HepG2 (cell line): ENCODE measurements around the gene NEDD4L. TPM values are rescaled to one million over a fixed set of nuclear protein-coding genes. Genes with fewer than 3 reads are reported as not detected.

Experiments
- ATAC-seq: fragments of 200-7000 bp; cut with Tn5 transposase; 3 replicates; pipeline ENCODE4 v1.9.1; 2020; ENCODE audit warnings: mild to moderate bottlenecking, moderate library complexity
- BruUV-seq: library from RNA; stranded (reverse); fragments of 400-500 nt; replicated peaks from 2 replicates; lab custom pipeline; 2021; lab: Mats Ljungman, UMichigan
- CTCF ChIA-PET: fragments of 300-600 bp; formaldehyde crosslinking; extraction: SDS; loops from one replicate; lab custom pipeline; 2021; ENCODE audit warnings: low total read pairs, inconsistent platforms, low intra/inter-chr PET ratio; lab: Yijun Ruan, JAX
- POLR2A ChIA-PET: fragments of 350-600 bp; sonication (Branson Sonifier 250); formaldehyde crosslinking; loops from one replicate; lab custom pipeline; 2020; ENCODE audit warnings: antibody characterized with exemption, inconsistent platforms; lab: Yijun Ruan, JAX
- DNase-seq: peaks from one replicate; pipeline ENCODE4 v3.0.0-alpha.2; 2015; ENCODE audit warnings: low spot score
- FAIRE-seq: peaks from 3 replicates; lab custom pipeline; 2011; peaks lifted over from hg19 to GRCh38; lab: Jason Lieb, UNC
- H2AFZ ChIP-seq: one replicate; pipeline ENCODE4 v1.6.1; 2011; ENCODE audit warnings: low read length, inconsistent platforms
- H3K27ac ChIP-seq: fragments of 300-600 bp; 3 replicates; pipeline ENCODE4 v1.8.0; 2011; ENCODE audit warnings: mixed run types, mild to moderate bottlenecking, mixed read lengths, low read length, inconsistent platforms; ENCODE audit not compliant: insufficient read depth; ENCODE audit errors: extremely low read length
- H3K27me3 ChIP-seq, 2 experiments: fragments of 200-600 bp in 1 of 2; 2 replicates in 1 of 2; 3 replicates in 1 of 2; pipeline versions ENCODE4 v1.6.0 to v1.8.0; 2011; ENCODE audit warnings: low read length in 2 of 2, mild to moderate bottlenecking in 2 of 2, moderate library complexity in 2 of 2, inconsistent platforms in 1 of 2; ENCODE audit not compliant: insufficient read depth in 2 of 2, control insufficient read depth in 1 of 2
- H3K36me3 ChIP-seq, 2 experiments: fragments of 200-600 bp in 1 of 2; replicated peaks in 1 of 2; 2 replicates in 1 of 2; 3 replicates in 1 of 2; pipeline versions ENCODE4 v1.5.1 to v1.8.0; 2011; ENCODE audit warnings: low read length in 2 of 2, inconsistent platforms in 1 of 2; ENCODE audit not compliant: insufficient read depth in 2 of 2, control insufficient read depth in 1 of 2
- H3K4me1 ChIP-seq: 2 replicates; pipeline ENCODE4 v1.5.1; 2012; ENCODE audit warnings: low read length, inconsistent platforms; ENCODE audit not compliant: insufficient read depth
- H3K4me2 ChIP-seq: 2 replicates; pipeline ENCODE4 v1.6.0; 2011; ENCODE audit warnings: low read depth, low read length, inconsistent platforms
- H3K4me3 ChIP-seq, 3 experiments: fragments of 200-600 bp in 1 of 3; sonication (generic), shearing (Covaris generic) in 1 of 3; replicated peaks in 1 of 3; 2 replicates each; pipeline ENCODE4 v1.5.1; 2011 to 2016; ENCODE audit warnings: low read length in 3 of 3, inconsistent platforms in 2 of 3, low read depth in 2 of 3, mild to moderate bottlenecking in 2 of 3, control low read depth in 1 of 3, mixed read lengths in 1 of 3; ENCODE audit not compliant: insufficient read depth in 1 of 3
- H3K79me2 ChIP-seq: one replicate; pipeline ENCODE4 v1.6.1; 2011; ENCODE audit warnings: low read length, inconsistent platforms; ENCODE audit not compliant: insufficient read depth
- H3K9ac ChIP-seq: 2 replicates; pipeline ENCODE4 v1.6.0; 2011; ENCODE audit warnings: mild to moderate bottlenecking, low read depth, low read length, inconsistent platforms; ENCODE audit not compliant: insufficient read depth
- H3K9me3 ChIP-seq: 2 replicates; pipeline ENCODE4 v1.5.1; 2012; ENCODE audit warnings: mild to moderate bottlenecking, low read length
- H4K20me1 ChIP-seq: 2 replicates; pipeline ENCODE4 v1.6.0; 2011; ENCODE audit warnings: inconsistent platforms, mild to moderate bottlenecking, low read length, moderate library complexity; ENCODE audit not compliant: insufficient read depth
- CENPT ChIP-seq: sonication (generic); formaldehyde crosslinking; IDR thresholded peaks from 2 replicates; pipeline ENCODE4 v1.8.0; 2022; ENCODE audit warnings: low read depth, mild to moderate bottlenecking, moderate library complexity, missing genetic modification reagents
- MAFK ChIP-seq, 2 experiments: IDR thresholded peaks in 1 of 2; conservative IDR thresholded peaks in 1 of 2; 2 replicates each; pipeline ENCODE4 v1.6.1; 2011; ENCODE audit warnings: improper control_type of control experiment in 2 of 2, low read length in 2 of 2
- SCMH1 ChIP-seq: sonication (generic); formaldehyde crosslinking; IDR thresholded peaks from 2 replicates; pipeline ENCODE4 v1.9.0; 2021; ENCODE audit warnings: missing genetic modification reagents, mild to moderate bottlenecking, borderline replicate concordance
- WGBS: methylation state at CpG from one replicate; pipeline ENCODE4 v1.1.6; 2017; ENCODE audit warnings: low lambda C conversion rate; 5-methylcytosine and 5-hydroxymethylcytosine counted together
- in situ Hi-C: cut with HindIII; loops from 2 replicates; pipeline ENCODE4 v1.10.0; 2017; ENCODE audit warnings: low pct_unique_long_range_greater_than_20kb; ENCODE audit not compliant: extremely low pct_ligation_motif_present
- intact Hi-C: fragments of 100-400 bp; cut with micrococcal nuclease; formaldehyde crosslinking; loops from one replicate; pipeline ENCODE4 v1.10.0; 2022; ENCODE audit not compliant: unreplicated experiment
- polyA plus RNA-seq, 8 experiments: library from polyadenylated mRNA; depleted of rRNA in 3 of 8; stranded (reverse) in 7 of 8; unstranded in 1 of 8; fragments of >200 nt; fragmentation: Illumina TruSeq in 4 of 8; extraction: Trizol in 4 of 8; gene quantifications; 2 replicates each; pipeline versions ENCODE4 v1.2.1 to v1.2.3, GENCODE V29; 2011 to 2016; ENCODE audit warnings: low read depth in 4 of 8, missing spikeins in 1 of 8, mixed read lengths in 1 of 8; ENCODE audit not compliant: insufficient read depth in 1 of 8
- total RNA-seq, 5 experiments: library from RNA; depleted of rRNA; stranded (reverse); fragments of >200 nt; fragmentation: Illumina TruSeq; extraction: Trizol; gene quantifications; 2 replicates each; pipeline ENCODE4 v1.2.3, GENCODE V29; 2016; ENCODE audit warnings: low read depth in 1 of 5

NEDD4L gene
- total and polyA plus RNA-seq, 2 of the 13 experiments (the other 11 are each of a cell fraction or from before 2014, with no cell fraction given) = 168 to 390 TPM

DNA sequence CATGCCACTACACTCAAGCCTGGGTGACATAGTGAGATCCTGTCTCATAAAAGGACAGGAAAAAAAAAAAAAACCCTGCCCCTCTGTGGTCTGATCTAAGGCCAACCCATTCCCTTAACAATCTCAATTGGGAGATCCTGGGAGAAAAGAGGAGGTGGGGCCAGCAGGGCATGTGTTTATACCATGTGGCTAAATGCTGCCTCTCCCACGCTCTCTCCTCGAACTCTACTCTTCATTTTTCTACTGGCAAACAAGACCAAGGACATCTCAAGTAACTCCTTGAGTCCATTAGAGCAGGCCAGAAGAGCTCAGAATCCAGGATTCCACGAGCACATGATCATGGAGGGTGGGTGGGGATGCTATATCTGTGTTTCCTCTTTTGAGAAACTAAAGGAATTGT lies 16.7 kb upstream of the NEDD4L start:
- no peak overlapping the region for H3K27ac ChIP-seq
- no peak for TF ChIP-seq CENPT (CRISPR knock-in tag)
- ChIA-PET POLR2A (interaction anchor here (3.4 kb wide), 1 partner anchor 14 kb away, joined by 13 read pairs; no protein-coding TSS in a partner anchor), CTCF (no interaction called here)
- H3K9ac ChIP-seq = no peak overlapping the region
- BruUV-seq = no TSS peak
- H2AFZ ChIP-seq = no peak overlapping the region
- no peaks in the 10 kb centered on the region for H4K20me1 ChIP-seq
- in situ Hi-C loops = loop anchor here (10.0 kb wide), 2 partner anchors 387 to 467 kb away; no protein-coding TSS in a partner anchor
- DNase-seq (no peak), FAIRE-seq (no peak), ATAC-seq (no peak)
- H3K4me3 ChIP-seq = no peak overlapping the region
- no peak overlapping the region for H3K4me2 ChIP-seq
- intact Hi-C loops = loop anchor here (2.0 kb wide), 1 partner anchor 77 kb away; no protein-coding TSS in a partner anchor
- no peaks in the 10 kb centered on the region for H3K79me2 ChIP-seq
- H3K4me1 ChIP-seq = peaks cover 63% of the 10 kb centered on the region
- 94% methylated on average over 3 of the region's 3 CpGs for WGBS
- H3K9me3 ChIP-seq = no peaks in the 10 kb centered on the region
- no peaks in the 10 kb centered on the region for H3K27me3 ChIP-seq
- H3K36me3 ChIP-seq = no peaks in the 10 kb centered on the region

DNA sequence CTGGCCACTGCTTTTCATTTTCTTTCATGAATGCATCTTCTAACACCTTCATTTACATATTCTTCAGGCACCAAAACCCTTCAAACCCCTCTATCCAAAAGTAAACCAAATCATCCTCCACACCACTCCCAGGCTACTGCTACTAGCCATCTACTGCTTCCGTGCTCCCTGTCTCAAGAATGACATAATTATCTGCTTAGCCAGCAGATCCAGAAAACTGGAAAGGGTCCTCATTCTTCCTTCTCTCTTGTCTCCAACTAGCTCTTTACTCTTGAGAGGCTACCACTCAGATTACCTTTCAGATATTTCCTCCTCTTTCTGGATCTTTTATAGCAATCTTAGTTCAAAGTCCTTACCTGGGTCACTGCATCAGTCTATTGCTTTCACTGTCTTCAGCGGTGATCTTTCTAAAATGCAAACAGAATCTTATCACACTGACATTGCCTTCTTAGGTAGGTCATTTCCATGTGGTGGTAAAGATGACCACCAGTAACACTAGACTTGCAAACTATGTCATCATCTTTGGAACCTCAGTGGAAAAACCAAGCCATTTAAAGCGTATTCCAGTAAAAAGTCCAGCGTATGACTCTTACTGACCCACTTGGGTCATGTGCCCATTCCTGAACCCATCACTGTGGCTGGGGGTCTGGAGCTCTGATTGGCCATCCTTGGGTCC lies 15.8 kb upstream of the NEDD4L start:
- Histone ChIP-seq H3K4me3 (no peak overlapping the region), H3K27me3 (no peaks in the 10 kb centered on the region), H2AFZ (no peak overlapping the region), H3K79me2 (no peaks in the 10 kb centered on the region), H3K9me3 (no peaks in the 10 kb centered on the region), H3K4me2 (no peak overlapping the region), H3K4me1 (peaks cover 54% of the 10 kb centered on the region), H3K36me3 (no peaks in the 10 kb centered on the region), H3K9ac (no peak overlapping the region)
- in situ Hi-C loops (loop anchor here (10.0 kb wide), 2 partner anchors 387 to 467 kb away; no protein-coding TSS in a partner anchor), intact Hi-C loops (no loop called here)
- FAIRE-seq = no peak
- no peak for ATAC-seq
- CTCF ChIA-PET = no interaction called here
- no peak for DNase-seq
- POLR2A ChIA-PET = interaction anchor here (3.4 kb wide), 1 partner anchor 15 kb away, joined by 13 read pairs; no protein-coding TSS in a partner anchor
- TF ChIP-seq SCMH1 (CRISPR knock-in tag) = no peak
- TF ChIP-seq MAFK (conservative IDR thresholded peaks at IDR 0.05 in 1 of 2, IDR thresholded peaks at IDR 0.05 in 1 of 2; ENCODE audit: low read length in 2 of 2) = 0 out of 4 replicates have a peak, but pooled peaks of 1 of the 2 experiments have one; percentile 4
- TF ChIP-seq, all 625 proteins: peak for 1
- H4K20me1 ChIP-seq = no peaks in the 10 kb centered on the region
- no TSS peak for BruUV-seq
- WGBS = 92% methylated on average over 4 of the region's 4 CpGs
- H3K27ac ChIP-seq = no peak overlapping the region
